Gastrocnemius medialis (tissue), 4 donors: Measurements from ENCODE around the gene OR52H1.

Experiments used
- CTCF ChIP-seq, 5 experiments: fragments of 450-650 bp in 3 of 5; fragments of 200-600 bp in 2 of 5; sonication (generic) in 2 of 5; IDR thresholded peaks in 4 of 5; conservative IDR thresholded peaks in 1 of 5; 1 replicate in 4 of 5; 2 replicates in 1 of 5; pipeline ENCODE4 v1.5.1; 2016 to 2019; ENCODE audit warnings: antibody characterized with exemption in 5 of 5, mild to moderate bottlenecking in 3 of 5, moderate library complexity in 3 of 5
- POLR2A ChIP-seq, 2 donors: fragments of 450-650 bp; IDR thresholded peaks; one replicate each; pipeline ENCODE4 v1.6.1; 2017; ENCODE audit warnings: antibody characterized with exemption in 2 of 2, mild to moderate bottlenecking in 2 of 2, moderate library complexity in 2 of 2

GRCh38 chr11:5509803-5510202 lies 38.5 kb downstream of the OR52H1 start, which contains the start of gene UBQLN3:
- TF ChIP-seq CTCF (IDR thresholded peaks at IDR 0.05 in 4 of 5, conservative IDR thresholded peaks at IDR 0.05 in 1 of 5): no peak
- TF ChIP-seq POLR2A (IDR thresholded peaks at IDR 0.05): no peak
